ENCODE measurements around the gene SPATA32.
A peak's percentile ranks its signal among the peaks of the same experiment; 100 is the strongest.

DNA sequence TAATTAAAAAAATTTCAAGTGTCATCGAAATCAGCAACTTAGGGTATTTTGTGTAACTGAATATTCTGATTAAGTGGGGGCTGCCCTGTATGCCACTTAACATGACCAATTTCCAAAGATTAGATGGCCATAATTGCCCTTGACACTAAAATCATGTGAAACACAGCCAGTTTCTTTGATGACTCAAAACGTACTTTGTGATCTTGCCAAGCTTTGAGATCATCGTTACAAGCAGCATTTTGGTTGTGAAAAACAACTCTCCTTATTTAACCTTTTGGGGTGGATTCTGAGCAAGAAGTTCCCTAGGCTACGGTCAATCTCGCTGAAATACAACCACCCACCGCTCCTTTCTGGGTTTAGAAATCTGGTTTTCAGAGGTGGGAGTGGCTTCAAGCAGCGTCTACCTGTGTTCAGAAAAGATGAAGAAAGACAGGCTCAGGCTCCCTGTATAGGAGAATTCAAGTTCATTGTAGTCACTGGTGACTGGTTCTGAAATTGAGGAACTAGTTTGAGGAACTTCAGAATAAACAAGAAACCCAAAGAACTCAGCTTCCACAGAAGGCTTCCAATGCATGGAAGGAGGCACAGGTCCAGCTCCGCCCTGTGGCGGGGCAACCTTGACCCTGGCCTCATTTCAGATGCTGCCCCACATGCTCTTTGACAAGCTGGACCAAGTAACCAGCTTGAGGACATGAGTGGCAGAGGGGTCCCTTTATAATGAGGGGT is 45.6 kb upstream of the SPATA32 start:
- TF ChIP-seq, protein P1, sequence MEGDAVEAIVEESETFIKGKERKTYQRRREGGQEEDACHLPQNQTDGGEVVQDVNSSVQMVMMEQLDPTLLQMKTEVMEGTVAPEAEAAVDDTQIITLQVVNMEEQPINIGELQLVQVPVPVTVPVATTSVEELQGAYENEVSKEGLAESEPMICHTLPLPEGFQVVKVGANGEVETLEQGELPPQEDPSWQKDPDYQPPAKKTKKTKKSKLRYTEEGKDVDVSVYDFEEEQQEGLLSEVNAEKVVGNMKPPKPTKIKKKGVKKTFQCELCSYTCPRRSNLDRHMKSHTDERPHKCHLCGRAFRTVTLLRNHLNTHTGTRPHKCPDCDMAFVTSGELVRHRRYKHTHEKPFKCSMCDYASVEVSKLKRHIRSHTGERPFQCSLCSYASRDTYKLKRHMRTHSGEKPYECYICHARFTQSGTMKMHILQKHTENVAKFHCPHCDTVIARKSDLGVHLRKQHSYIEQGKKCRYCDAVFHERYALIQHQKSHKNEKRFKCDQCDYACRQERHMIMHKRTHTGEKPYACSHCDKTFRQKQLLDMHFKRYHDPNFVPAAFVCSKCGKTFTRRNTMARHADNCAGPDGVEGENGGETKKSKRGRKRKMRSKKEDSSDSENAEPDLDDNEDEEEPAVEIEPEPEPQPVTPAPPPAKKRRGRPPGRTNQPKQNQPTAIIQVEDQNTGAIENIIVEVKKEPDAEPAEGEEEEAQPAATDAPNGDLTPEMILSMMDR (IDR thresholded peaks at IDR 0.05), result peak in 1 of 6 experiments; percentile 10
- TF ChIP-seq POLR2A (IDR thresholded peaks at IDR 0.05), result peak in 1 of 2 donors; percentile 30
